HEK293 (cell line): ENCODE data around the gene CEBPB.

Experiments used
- ATF2 ChIP-seq: fragments of 450-650 bp; formaldehyde crosslinking; IDR thresholded peaks from 2 replicates; pipeline ENCODE4 v1.5.1; 2016; ENCODE audit warnings: missing biosample characterization, missing genetic modification characterization, low read depth
- CTCF ChIP-seq: fragments of 450-650 bp; formaldehyde crosslinking; IDR thresholded peaks from 2 replicates; pipeline ENCODE4 v1.5.1; 2016; ENCODE audit warnings: missing biosample characterization, missing genetic modification characterization
- KLF1 ChIP-seq: fragments of 450-650 bp; formaldehyde crosslinking; IDR thresholded peaks from 2 replicates; pipeline ENCODE4 v1.5.1; 2016; ENCODE audit warnings: missing biosample characterization, missing genetic modification characterization
- KLF8 ChIP-seq: fragments of 450-650 bp; formaldehyde crosslinking; IDR thresholded peaks from 2 replicates; pipeline ENCODE4 v1.5.1; 2016; ENCODE audit warnings: missing biosample characterization, missing genetic modification characterization
- OSR2 ChIP-seq: fragments of 450-650 bp; formaldehyde crosslinking; IDR thresholded peaks from 2 replicates; pipeline ENCODE4 v1.5.1; 2016; ENCODE audit warnings: missing biosample characterization, missing genetic modification characterization
- ZBTB11 ChIP-seq: fragments of 450-650 bp; formaldehyde crosslinking; conservative IDR thresholded peaks from 2 replicates; pipeline ENCODE4 v1.5.1; 2016; ENCODE audit warnings: low read depth, missing biosample characterization, missing genetic modification characterization
- ZBTB49 ChIP-seq: fragments of 450-650 bp; formaldehyde crosslinking; IDR thresholded peaks from 2 replicates; pipeline ENCODE4 v1.5.1; 2016; ENCODE audit warnings: missing biosample characterization, missing genetic modification characterization, low read depth
- ZBTB8A ChIP-seq: fragments of 450-650 bp; formaldehyde crosslinking; IDR thresholded peaks from 2 replicates; pipeline ENCODE4 v1.5.1; 2016; ENCODE audit warnings: missing biosample characterization, missing genetic modification characterization
- ZFHX2 ChIP-seq: fragments of 450-650 bp; formaldehyde crosslinking; conservative IDR thresholded peaks from 2 replicates; pipeline ENCODE4 v1.5.1; 2016; ENCODE audit warnings: missing biosample characterization, missing genetic modification characterization
- ZNF16 ChIP-seq: fragments of 450-650 bp; formaldehyde crosslinking; IDR thresholded peaks from 2 replicates; pipeline ENCODE4 v1.5.1; 2016; ENCODE audit warnings: low read depth, missing biosample characterization, missing genetic modification characterization
- ZNF324 ChIP-seq: fragments of 450-650 bp; formaldehyde crosslinking; IDR thresholded peaks from 2 replicates; pipeline ENCODE4 v1.5.1; 2016; ENCODE audit warnings: missing biosample characterization, missing genetic modification characterization
- ZNF654 ChIP-seq: fragments of 450-650 bp; formaldehyde crosslinking; IDR thresholded peaks from 2 replicates; pipeline ENCODE4 v1.5.1; 2016; ENCODE audit warnings: low read depth, missing biosample characterization, missing genetic modification characterization
- ZNF707 ChIP-seq: fragments of 450-650 bp; formaldehyde crosslinking; IDR thresholded peaks from 2 replicates; pipeline ENCODE4 v1.5.1; 2016; ENCODE audit warnings: missing biosample characterization, missing genetic modification characterization
- ZNF76 ChIP-seq: fragments of 450-650 bp; formaldehyde crosslinking; IDR thresholded peaks from 2 replicates; pipeline ENCODE4; 2016; ENCODE audit warnings: low read depth, missing biosample characterization, missing genetic modification characterization, borderline replicate concordance
- ZSCAN16 ChIP-seq: fragments of 450-650 bp; formaldehyde crosslinking; IDR thresholded peaks from 2 replicates; pipeline ENCODE4 v1.5.1; 2016; ENCODE audit warnings: missing biosample characterization, missing genetic modification characterization
- ZSCAN23 ChIP-seq: fragments of 450-650 bp; formaldehyde crosslinking; IDR thresholded peaks from 2 replicates; pipeline ENCODE4 v1.5.1; 2016; ENCODE audit warnings: missing biosample characterization, missing genetic modification characterization

CEBPB gene

GRCh38 chr20:50190251-50191064 is at the start of gene CEBPB (continued):
- no peak for TF ChIP-seq ZBTB11 (tag by site-specific recombination)
- TF ChIP-seq ZFHX2 (tag by site-specific recombination) = peak; percentile 71
- TF ChIP-seq ZNF324 (tag by site-specific recombination) = no peak
- TF ChIP-seq ZBTB8A (tag by site-specific recombination) = peak; percentile 75
- TF ChIP-seq KLF1 = no peak
- peak; percentile 63; the same call in 1 of the 2 replicates for TF ChIP-seq CTCF (tag by site-specific recombination)
- TF ChIP-seq ZNF654 (tag by site-specific recombination) = peak; percentile 48
- no peak for TF ChIP-seq ATF2 (tag by site-specific recombination)
- TF ChIP-seq ZNF707 (tag by site-specific recombination) = no peak
- 0 out of 2 replicates have a peak, but pooled peaks have one; percentile 7 for TF ChIP-seq OSR2 (tag by site-specific recombination)
- TF ChIP-seq ZSCAN16 (tag by site-specific recombination) = no peak
- TF ChIP-seq ZNF76 (tag by site-specific recombination) = 0 out of 2 replicates have a peak, but pooled peaks have one; percentile 10
- TF ChIP-seq KLF8 (tag by site-specific recombination) = no peak; the same call in 1 of the 2 replicates
- TF ChIP-seq ZNF16 (tag by site-specific recombination) = no peak
- TF ChIP-seq ZSCAN23 = no peak
- no peak for TF ChIP-seq ZBTB49 (tag by site-specific recombination)
- TF ChIP-seq, all 188 proteins: peak for 32
